ENCODE data around the gene PEX7. TPM values are rescaled to one million over a fixed set of nuclear protein-coding genes. Genes with fewer than 3 reads are reported as not detected.

The PEX7 gene
- total RNA-seq, 1 donor from 2014 or later, result 6.8 TPM

DNA sequence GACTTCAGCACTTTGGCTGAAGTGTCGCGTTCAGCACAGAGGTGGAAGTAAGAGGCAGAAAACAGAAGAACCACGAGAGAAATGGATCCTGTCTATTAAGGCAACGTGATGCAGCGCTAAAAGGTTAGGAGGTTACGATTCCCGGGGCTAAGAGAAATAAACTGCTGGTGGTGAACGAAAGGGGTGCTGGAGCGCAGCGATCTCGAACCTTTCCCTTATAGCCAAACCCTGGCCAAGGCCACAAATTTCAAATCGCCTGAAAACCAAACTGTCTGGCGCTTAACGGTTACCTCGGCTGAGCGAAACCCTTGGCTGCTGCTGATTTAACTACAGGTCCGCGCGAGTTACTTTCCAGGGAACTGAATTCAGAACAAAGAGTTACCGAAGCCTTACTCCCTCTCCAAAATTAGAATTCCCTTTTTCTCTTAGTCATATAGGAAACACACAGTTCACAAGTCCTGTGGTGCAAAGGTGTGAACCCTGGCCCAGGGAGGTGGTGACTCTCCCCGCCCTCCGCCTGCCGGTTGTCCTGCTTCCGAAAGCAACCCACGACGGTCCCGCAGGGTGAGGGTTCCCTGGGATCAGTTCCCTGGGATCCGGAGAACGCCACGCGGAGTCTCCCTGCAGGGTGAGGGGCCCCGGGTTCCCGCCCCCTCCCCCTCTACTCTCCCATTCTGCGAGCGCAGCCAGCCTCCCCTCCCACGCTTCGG lies 98.4 kb downstream of the PEX7 start:
- Mint-ChIP-seq H3K27ac (no peak overlapping the region), H3K27me3 (peaks cover 45% of the 10 kb centered on the region), H3K36me3 (ENCODE audit: low read depth) (peaks cover 5% of the 10 kb centered on the region), H3K4me1 (peaks cover 29% of the 10 kb centered on the region), H3K9me3 (no peaks in the 10 kb centered on the region), H3K4me3 (peak overlapping the region; percentile 81)
- CTCF ChIA-PET, result no interaction called here
- intact Hi-C loops (cut with micrococcal nuclease), result loop anchor here (5.0 to 10.0 kb wide), 3 partner anchors 196 to 1416 kb away; partner anchors contain the start of gene OLIG3
- ATAC-seq (ENCODE audit: low read depth), result no peak
- no peak for DNase-seq
- TF ChIP-seq, protein P1, sequence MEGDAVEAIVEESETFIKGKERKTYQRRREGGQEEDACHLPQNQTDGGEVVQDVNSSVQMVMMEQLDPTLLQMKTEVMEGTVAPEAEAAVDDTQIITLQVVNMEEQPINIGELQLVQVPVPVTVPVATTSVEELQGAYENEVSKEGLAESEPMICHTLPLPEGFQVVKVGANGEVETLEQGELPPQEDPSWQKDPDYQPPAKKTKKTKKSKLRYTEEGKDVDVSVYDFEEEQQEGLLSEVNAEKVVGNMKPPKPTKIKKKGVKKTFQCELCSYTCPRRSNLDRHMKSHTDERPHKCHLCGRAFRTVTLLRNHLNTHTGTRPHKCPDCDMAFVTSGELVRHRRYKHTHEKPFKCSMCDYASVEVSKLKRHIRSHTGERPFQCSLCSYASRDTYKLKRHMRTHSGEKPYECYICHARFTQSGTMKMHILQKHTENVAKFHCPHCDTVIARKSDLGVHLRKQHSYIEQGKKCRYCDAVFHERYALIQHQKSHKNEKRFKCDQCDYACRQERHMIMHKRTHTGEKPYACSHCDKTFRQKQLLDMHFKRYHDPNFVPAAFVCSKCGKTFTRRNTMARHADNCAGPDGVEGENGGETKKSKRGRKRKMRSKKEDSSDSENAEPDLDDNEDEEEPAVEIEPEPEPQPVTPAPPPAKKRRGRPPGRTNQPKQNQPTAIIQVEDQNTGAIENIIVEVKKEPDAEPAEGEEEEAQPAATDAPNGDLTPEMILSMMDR (IDR thresholded peaks at IDR 0.05), result no peak
- POLR2A ChIA-PET, result no interaction called here

DNA sequence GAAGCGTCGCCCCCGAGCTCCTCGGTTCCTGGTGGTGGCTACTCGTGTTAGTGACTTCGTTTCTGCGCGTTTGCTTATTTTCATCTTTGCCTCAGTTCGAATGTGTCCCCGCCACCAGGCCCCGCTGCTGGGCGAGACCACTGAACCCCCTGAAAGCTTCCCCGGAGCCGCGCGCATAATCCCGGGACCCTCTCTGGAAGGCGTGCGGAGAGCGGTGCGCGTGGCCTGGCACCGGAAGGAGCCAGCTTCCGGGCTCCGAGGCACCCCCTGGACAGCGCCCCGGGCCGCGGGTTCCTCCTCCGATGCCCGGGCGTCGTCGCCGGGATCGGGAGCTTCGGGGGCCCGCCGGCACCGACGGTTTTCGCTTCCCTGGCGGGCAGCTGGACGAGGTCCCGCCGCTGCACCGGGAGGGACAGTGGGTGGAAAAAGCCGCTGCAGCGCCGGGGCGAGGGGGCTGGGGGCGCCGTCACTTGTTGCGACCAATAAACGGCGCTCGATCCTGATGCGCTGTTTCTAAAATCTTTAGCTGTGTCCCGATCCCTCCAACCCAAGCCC lies 99.1 kb downstream of the PEX7 start:
- intact Hi-C loops (cut with micrococcal nuclease), result loop anchor here (5.0 to 10.0 kb wide), 3 partner anchors 197 to 1417 kb away; partner anchors contain the start of gene OLIG3
- Mint-ChIP-seq H3K9me3 (no peaks in the 10 kb centered on the region), H3K27ac (no peak overlapping the region), H3K4me1 (peaks cover 29% of the 10 kb centered on the region), H3K4me3 (peak overlapping the region; percentile 81), H3K36me3 (ENCODE audit: low read depth) (peaks cover 3% of the 10 kb centered on the region), H3K27me3 (peaks cover 45% of the 10 kb centered on the region)
- ChIA-PET CTCF (interaction anchor here (1.3 to 1.7 kb wide), 2 partner anchors 129 to 277 kb away, joined by 5 read pairs; partner anchors contain the start of gene MAP3K5), POLR2A (no interaction called here)
- peak; percentile 26 for DNase-seq
- no peak for ATAC-seq (ENCODE audit: low read depth)
- TF ChIP-seq, protein P1 (IDR thresholded peaks at IDR 0.05), result no peak

DNA sequence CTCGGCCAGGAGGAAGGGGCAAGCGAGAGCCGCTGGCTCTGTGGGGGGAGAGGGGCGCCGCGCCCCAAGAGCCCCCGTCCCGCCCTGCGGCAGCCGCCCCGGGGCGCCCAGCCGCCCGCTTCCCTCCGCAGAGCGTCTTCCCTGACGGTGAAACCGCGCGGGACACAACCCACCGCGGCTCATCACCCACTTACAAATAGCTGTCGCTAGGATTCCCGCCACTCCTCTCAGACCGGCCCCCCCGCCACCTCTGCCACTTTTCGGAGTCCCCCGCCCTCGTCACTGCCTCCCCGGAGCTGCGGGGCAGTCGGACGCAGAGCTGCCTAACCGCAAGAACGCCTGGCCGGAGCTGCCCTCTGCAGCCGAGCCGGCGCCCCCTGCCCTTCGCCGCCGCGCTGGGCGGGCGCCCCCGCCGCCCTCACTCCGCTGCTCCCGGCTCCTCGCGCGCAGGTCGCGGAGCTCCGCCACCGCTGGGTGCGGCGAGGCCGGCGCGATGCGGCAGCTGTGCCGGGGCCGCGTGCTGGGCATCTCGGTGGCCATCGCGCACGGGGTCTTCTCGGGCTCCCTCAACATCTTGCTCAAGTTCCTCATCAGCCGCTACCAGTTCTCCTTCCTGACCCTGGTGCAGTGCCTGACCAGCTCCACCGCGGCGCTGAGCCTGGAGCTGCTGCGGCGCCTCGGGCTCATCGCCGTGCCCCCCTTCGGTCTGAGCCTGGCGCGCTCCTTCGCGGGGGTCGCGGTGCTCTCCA lies 99.7 kb downstream of the PEX7 start, which contains the start of gene SLC35D3:
Gene SLC35D3, plus strand, starts transcription at position 366 of the 749 bp plus-strand sequence. Its CDS starts 128 bp downstream, at position 494.
- ATAC-seq (ENCODE audit: low read depth) (peak; percentile 52), DNase-seq (peak; percentile 36)
- H3K27ac Mint-ChIP-seq, result no peak within 1 kb of the TSS
- no peaks in the 10 kb centered on the region for H3K36me3 Mint-ChIP-seq (ENCODE audit: low read depth)
- POLR2A ChIA-PET, result interaction anchor here (0.6 kb wide), 1 partner anchor 192 kb away, joined by 5 read pairs; no protein-coding TSS in a partner anchor
- peaks cover 45% of the 10 kb centered on the region for H3K27me3 Mint-ChIP-seq
- H3K4me3 Mint-ChIP-seq, result peak within 1 kb of the TSS; percentile 83
- peaks cover 29% of the 10 kb centered on the region for H3K4me1 Mint-ChIP-seq
- H3K9me3 Mint-ChIP-seq, result no peaks in the 10 kb centered on the region
- CTCF ChIA-PET, result interaction anchor here (1.3 to 1.7 kb wide), 2 partner anchors 130 to 278 kb away, joined by 5 read pairs; partner anchors contain the start of gene MAP3K5
- TF ChIP-seq, protein P1 (IDR thresholded peaks at IDR 0.05), result no peak
- intact Hi-C loops (cut with micrococcal nuclease), result loop anchor here (2.0 to 10.0 kb wide), 4 partner anchors 99 to 1417 kb away; partner anchors contain the start of genes OLIG3 and PEX7

DNA sequence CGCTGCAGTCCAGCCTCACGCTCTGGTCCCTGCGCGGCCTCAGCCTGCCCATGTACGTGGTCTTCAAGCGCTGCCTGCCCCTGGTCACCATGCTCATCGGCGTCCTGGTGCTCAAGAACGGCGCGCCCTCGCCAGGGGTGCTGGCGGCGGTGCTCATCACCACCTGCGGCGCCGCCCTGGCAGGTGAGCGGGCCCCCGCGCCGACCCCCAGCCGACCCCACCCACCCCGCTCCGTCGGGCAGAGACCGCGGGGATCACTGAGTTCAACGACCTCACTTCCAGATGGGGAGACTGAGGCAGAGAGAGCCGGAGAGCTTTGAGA lies 100.3 kb downstream of the PEX7 start:
- intact Hi-C loops (cut with micrococcal nuclease), result loop anchor here (2.0 to 10.0 kb wide), 4 partner anchors 100 to 1418 kb away; partner anchors contain the start of genes OLIG3 and PEX7
- Mint-ChIP-seq H3K27ac (no peak overlapping the region), H3K27me3 (peaks cover 45% of the 10 kb centered on the region), H3K4me1 (peaks cover 29% of the 10 kb centered on the region), H3K9me3 (no peaks in the 10 kb centered on the region), H3K4me3 (peak overlapping the region; percentile 83), H3K36me3 (ENCODE audit: low read depth) (no peaks in the 10 kb centered on the region)
- ChIA-PET POLR2A (interaction anchor here (0.6 kb wide), 1 partner anchor 192 kb away, joined by 5 read pairs; no protein-coding TSS in a partner anchor), CTCF (interaction anchor here (1.3 to 1.7 kb wide), 2 partner anchors 130 to 278 kb away, joined by 5 read pairs; partner anchors contain the start of gene MAP3K5)
- TF ChIP-seq, protein P1 (IDR thresholded peaks at IDR 0.05), result no peak
- DNase-seq, result no peak
- no peak for ATAC-seq (ENCODE audit: low read depth)
